Measurements from ENCODE around the gene LSAMP.

DNA sequence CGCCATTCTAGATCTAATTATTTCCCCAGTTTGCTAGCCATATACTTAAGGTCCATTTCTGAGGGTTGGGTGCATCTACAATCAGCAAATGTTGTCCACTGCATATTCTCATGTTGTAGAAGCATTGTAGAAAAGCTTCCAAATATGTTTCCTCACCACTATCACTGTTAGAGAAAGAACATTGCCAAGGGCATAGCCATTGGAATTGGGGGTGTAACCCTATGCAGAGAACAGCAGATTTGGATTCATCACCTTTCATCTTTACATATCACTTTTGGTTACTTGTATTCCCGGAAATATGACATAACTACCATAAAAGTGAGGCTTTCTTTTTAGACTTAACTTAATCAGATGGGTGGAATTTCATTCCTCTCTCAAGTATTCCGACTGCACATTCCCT is 203.6 kb downstream of the LSAMP start:
- TF ChIP-seq, protein P1, sequence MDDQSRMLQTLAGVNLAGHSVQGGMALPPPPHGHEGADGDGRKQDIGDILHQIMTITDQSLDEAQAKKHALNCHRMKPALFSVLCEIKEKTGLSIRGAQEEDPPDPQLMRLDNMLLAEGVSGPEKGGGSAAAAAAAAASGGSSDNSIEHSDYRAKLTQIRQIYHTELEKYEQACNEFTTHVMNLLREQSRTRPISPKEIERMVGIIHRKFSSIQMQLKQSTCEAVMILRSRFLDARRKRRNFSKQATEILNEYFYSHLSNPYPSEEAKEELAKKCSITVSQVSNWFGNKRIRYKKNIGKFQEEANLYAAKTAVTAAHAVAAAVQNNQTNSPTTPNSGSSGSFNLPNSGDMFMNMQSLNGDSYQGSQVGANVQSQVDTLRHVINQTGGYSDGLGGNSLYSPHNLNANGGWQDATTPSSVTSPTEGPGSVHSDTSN (IDR thresholded peaks at IDR 0.05): no peak
- TF ChIP-seq SMC3 (IDR thresholded peaks at IDR 0.05) (no peak), ZFP36 (IDR thresholded peaks at IDR 0.05; ENCODE audit: borderline replicate concordance, partially characterized antibody) (no peak), RCOR1 (IDR thresholded peaks at IDR 0.05; ENCODE audit: low read depth, low read length) (no peak), RAD21 (conservative IDR thresholded peaks at IDR 0.05 in 1 of 2, IDR thresholded peaks at IDR 0.05 in 1 of 2) (no peak), POLR2A (IDR thresholded peaks at IDR 0.05; ENCODE audit: low read length) (no peak), RNF2 (IDR thresholded peaks at IDR 0.05; ENCODE audit: borderline replicate concordance, low read depth) (no peak), EP300 (IDR thresholded peaks at IDR 0.05) (no peak), MAFK (IDR thresholded peaks at IDR 0.05; ENCODE audit: partially characterized antibody) (no peak)
- TF ChIP-seq, protein P2, sequence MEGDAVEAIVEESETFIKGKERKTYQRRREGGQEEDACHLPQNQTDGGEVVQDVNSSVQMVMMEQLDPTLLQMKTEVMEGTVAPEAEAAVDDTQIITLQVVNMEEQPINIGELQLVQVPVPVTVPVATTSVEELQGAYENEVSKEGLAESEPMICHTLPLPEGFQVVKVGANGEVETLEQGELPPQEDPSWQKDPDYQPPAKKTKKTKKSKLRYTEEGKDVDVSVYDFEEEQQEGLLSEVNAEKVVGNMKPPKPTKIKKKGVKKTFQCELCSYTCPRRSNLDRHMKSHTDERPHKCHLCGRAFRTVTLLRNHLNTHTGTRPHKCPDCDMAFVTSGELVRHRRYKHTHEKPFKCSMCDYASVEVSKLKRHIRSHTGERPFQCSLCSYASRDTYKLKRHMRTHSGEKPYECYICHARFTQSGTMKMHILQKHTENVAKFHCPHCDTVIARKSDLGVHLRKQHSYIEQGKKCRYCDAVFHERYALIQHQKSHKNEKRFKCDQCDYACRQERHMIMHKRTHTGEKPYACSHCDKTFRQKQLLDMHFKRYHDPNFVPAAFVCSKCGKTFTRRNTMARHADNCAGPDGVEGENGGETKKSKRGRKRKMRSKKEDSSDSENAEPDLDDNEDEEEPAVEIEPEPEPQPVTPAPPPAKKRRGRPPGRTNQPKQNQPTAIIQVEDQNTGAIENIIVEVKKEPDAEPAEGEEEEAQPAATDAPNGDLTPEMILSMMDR (IDR thresholded peaks at IDR 0.05): no peak
- TF ChIP-seq, protein P3, sequence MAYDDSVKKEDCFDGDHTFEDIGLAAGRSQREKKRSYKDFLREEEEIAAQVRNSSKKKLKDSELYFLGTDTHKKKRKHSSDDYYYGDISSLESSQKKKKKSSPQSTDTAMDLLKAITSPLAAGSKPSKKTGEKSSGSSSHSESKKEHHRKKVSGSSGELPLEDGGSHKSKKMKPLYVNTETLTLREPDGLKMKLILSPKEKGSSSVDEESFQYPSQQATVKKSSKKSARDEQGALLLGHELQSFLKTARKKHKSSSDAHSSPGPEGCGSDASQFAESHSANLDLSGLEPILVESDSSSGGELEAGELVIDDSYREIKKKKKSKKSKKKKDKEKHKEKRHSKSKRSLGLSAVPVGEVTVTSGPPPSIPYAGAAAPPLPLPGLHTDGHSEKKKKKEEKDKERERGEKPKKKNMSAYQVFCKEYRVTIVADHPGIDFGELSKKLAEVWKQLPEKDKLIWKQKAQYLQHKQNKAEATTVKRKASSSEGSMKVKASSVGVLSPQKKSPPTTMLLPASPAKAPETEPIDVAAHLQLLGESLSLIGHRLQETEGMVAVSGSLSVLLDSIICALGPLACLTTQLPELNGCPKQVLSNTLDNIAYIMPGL (CRISPR knock-in tag; IDR thresholded peaks at IDR 0.05; ENCODE audit: borderline replicate concordance): no peak
- TF ChIP-seq, protein P4, sequence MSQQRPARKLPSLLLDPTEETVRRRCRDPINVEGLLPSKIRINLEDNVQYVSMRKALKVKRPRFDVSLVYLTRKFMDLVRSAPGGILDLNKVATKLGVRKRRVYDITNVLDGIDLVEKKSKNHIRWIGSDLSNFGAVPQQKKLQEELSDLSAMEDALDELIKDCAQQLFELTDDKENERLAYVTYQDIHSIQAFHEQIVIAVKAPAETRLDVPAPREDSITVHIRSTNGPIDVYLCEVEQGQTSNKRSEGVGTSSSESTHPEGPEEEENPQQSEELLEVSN (IDR thresholded peaks at IDR 0.05; ENCODE audit: borderline replicate concordance, low read depth): no peak
- TF ChIP-seq, protein P5, sequence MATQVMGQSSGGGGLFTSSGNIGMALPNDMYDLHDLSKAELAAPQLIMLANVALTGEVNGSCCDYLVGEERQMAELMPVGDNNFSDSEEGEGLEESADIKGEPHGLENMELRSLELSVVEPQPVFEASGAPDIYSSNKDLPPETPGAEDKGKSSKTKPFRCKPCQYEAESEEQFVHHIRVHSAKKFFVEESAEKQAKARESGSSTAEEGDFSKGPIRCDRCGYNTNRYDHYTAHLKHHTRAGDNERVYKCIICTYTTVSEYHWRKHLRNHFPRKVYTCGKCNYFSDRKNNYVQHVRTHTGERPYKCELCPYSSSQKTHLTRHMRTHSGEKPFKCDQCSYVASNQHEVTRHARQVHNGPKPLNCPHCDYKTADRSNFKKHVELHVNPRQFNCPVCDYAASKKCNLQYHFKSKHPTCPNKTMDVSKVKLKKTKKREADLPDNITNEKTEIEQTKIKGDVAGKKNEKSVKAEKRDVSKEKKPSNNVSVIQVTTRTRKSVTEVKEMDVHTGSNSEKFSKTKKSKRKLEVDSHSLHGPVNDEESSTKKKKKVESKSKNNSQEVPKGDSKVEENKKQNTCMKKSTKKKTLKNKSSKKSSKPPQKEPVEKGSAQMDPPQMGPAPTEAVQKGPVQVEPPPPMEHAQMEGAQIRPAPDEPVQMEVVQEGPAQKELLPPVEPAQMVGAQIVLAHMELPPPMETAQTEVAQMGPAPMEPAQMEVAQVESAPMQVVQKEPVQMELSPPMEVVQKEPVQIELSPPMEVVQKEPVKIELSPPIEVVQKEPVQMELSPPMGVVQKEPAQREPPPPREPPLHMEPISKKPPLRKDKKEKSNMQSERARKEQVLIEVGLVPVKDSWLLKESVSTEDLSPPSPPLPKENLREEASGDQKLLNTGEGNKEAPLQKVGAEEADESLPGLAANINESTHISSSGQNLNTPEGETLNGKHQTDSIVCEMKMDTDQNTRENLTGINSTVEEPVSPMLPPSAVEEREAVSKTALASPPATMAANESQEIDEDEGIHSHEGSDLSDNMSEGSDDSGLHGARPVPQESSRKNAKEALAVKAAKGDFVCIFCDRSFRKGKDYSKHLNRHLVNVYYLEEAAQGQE (IDR thresholded peaks at IDR 0.05): no peak
